ENCODE measurements around the gene GALNT5.

GALNT5 gene

DNA sequence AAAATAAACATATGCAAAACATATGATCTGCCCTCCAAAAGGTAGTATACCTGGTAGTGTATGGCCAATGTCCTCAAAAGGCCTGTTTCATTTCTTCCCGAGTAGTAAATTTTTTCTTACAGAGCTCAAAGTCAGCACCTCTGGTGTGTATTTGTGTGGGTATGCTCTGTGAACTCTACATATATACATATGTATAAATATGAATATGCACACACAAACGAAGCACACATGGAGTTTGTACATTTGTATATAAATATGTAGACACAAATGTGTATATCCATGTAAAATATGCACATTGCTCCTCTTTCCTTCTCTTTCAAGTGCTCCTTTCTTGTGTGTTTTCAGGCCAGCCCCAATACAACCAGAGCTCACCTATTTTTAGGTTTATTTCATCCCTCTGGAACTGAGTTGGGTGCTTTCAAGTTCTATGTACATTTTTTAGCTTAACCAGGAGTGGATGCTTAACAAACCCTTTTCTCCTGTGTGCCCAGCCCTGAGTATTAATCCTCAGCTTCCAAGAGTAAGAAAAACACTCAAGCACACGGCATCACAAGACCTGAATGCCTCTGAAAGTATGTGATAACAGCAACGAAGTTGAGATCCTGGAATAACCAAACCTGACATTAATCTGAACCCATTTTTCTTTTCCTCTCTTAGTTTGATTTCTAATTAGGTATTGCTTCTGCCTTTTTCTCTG lies 12.2 kb upstream of the GALNT5 start:
- peak overlapping the region; percentile 99 for H3K27ac ChIP-seq (ENCODE audit: low read length)
- TF ChIP-seq, protein P1, sequence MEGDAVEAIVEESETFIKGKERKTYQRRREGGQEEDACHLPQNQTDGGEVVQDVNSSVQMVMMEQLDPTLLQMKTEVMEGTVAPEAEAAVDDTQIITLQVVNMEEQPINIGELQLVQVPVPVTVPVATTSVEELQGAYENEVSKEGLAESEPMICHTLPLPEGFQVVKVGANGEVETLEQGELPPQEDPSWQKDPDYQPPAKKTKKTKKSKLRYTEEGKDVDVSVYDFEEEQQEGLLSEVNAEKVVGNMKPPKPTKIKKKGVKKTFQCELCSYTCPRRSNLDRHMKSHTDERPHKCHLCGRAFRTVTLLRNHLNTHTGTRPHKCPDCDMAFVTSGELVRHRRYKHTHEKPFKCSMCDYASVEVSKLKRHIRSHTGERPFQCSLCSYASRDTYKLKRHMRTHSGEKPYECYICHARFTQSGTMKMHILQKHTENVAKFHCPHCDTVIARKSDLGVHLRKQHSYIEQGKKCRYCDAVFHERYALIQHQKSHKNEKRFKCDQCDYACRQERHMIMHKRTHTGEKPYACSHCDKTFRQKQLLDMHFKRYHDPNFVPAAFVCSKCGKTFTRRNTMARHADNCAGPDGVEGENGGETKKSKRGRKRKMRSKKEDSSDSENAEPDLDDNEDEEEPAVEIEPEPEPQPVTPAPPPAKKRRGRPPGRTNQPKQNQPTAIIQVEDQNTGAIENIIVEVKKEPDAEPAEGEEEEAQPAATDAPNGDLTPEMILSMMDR (IDR thresholded peaks at IDR 0.05; ENCODE audit: low read depth, low read length): no peak
- TF ChIP-seq EZH2phosphoT487 (IDR thresholded peaks at IDR 0.05; ENCODE audit: low read depth): no peak
- H3K79me2 ChIP-seq (ENCODE audit: low read length): no peaks in the 10 kb centered on the region
- peaks cover 58% of the 10 kb centered on the region for H3K4me1 ChIP-seq (ENCODE audit: low read length)
- no peaks in the 10 kb centered on the region for H3K27me3 ChIP-seq (ENCODE audit: low read depth, low read length)
- no peaks in the 10 kb centered on the region for H4K20me1 ChIP-seq (ENCODE audit: insufficient read depth, low read length)
- H3K4me2 ChIP-seq (ENCODE audit: low read length): peak overlapping the region; percentile 85
- H3K9me3 ChIP-seq (ENCODE audit: insufficient read depth, low read length): no peaks in the 10 kb centered on the region
- H3K4me3 ChIP-seq (ENCODE audit: low read length): no peak overlapping the region
- H3K9ac ChIP-seq (ENCODE audit: low read length): peak overlapping the region; percentile 88; the same call in 1 of the 2 replicates
- peak overlapping the region; percentile 55 for H2AFZ ChIP-seq (ENCODE audit: low read depth, low read length)
- H3K36me3 ChIP-seq (replicated peaks; ENCODE audit: low read depth, low read length): peaks cover 3% of the 10 kb centered on the region

DNA sequence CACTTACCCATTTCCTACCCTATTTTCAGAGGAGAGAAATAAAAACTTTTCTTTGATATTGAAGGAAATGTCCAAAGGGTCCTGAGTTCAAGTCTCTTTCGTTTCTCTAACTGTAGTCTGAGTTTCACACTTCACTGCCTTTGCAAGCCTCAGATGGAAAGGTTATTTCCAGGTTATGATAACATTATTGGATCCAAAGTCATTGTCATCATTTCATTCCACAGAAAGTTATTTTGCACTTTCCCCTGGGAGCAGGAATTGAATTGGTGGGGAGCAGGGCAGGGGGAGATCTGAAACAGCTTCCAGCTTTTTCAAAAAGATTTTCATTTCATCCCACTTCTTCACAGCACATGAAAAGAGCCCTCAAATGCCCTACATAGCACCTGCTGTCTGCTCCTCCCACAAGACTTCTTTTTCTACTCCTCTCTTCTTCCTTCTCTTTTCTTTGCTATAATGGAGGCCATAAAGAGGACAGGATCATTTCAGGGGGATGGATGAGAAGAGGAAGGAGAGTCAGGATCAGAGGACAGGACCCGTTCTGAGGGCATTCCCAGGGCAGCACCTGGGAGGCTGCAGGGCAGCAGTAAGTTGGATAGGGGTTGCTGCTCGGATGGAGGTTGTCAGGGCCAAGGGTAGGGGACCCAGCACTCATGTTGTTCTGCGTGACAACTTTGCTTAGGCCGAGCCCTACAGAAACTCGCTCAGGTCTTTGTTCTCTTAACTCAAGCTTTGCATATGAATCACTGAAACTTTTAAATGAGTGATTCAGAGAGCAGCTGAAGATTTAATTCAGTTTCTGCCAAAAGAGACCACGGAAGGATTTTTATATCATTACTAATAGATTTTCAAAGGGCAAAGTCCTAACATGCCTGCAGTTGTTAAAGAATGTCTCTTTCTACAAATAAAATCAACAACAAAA lies 11.4 kb upstream of the GALNT5 start:
- peaks cover 3% of the 10 kb centered on the region for H3K36me3 ChIP-seq (replicated peaks; ENCODE audit: low read depth, low read length)
- peak overlapping the region; percentile 85 for H3K4me2 ChIP-seq (ENCODE audit: low read length)
- H3K79me2 ChIP-seq (ENCODE audit: low read length): no peaks in the 10 kb centered on the region
- TF ChIP-seq, protein P1 (IDR thresholded peaks at IDR 0.05; ENCODE audit: low read depth, low read length): no peak
- no peak for TF ChIP-seq EZH2phosphoT487 (IDR thresholded peaks at IDR 0.05; ENCODE audit: low read depth)
- H2AFZ ChIP-seq (ENCODE audit: low read depth, low read length): peak overlapping the region; percentile 10
- no peaks in the 10 kb centered on the region for H3K27me3 ChIP-seq (ENCODE audit: low read depth, low read length)
- H3K4me3 ChIP-seq (ENCODE audit: low read length): peak overlapping the region; percentile 54
- no peaks in the 10 kb centered on the region for H4K20me1 ChIP-seq (ENCODE audit: insufficient read depth, low read length)
- H3K27ac ChIP-seq (ENCODE audit: low read length): peak overlapping the region; percentile 99
- H3K4me1 ChIP-seq (ENCODE audit: low read length): peaks cover 58% of the 10 kb centered on the region
- H3K9ac ChIP-seq (ENCODE audit: low read length): peak overlapping the region; percentile 88
- H3K9me3 ChIP-seq (ENCODE audit: insufficient read depth, low read length): no peaks in the 10 kb centered on the region

DNA sequence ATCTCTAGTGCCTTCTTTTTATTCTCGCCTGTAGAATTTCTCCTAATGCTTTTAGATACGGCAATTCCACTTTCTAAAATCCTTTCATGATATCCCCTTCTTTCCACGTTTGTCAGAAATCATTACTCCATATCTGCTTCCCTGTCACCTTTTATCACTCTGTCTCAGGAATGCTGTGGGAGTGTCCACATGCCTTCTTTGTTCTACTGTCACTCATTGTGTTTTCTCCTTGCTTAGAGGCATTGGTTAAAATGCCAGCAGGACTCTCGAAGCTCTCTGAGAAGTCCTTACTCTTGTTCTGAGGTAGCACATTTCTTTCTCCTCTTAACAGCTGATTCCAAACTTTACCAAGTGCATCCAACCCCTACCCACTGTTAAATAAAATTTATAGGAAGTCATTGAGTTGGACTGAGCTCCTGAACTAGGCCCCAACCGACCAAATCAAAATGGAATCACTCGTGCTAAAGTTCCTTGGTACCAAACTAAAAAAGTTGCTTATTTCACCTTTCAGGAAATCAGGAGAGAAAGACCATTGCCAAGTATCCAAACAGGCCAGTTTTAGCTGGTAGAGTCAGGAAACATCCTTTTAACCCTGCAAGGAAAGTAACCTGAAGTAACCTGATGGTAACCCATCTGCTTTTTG lies 10.6 kb upstream of the GALNT5 start:
- H3K4me3 ChIP-seq (ENCODE audit: low read length): peak overlapping the region; percentile 54
- peaks cover 3% of the 10 kb centered on the region for H3K36me3 ChIP-seq (replicated peaks; ENCODE audit: low read depth, low read length)
- H2AFZ ChIP-seq (ENCODE audit: low read depth, low read length): peak overlapping the region; percentile 10
- H3K27me3 ChIP-seq (ENCODE audit: low read depth, low read length): no peaks in the 10 kb centered on the region
- no peak for TF ChIP-seq EZH2phosphoT487 (IDR thresholded peaks at IDR 0.05; ENCODE audit: low read depth)
- TF ChIP-seq, protein P1 (IDR thresholded peaks at IDR 0.05; ENCODE audit: low read depth, low read length): no peak
- H3K4me2 ChIP-seq (ENCODE audit: low read length): peak overlapping the region; percentile 85
- H3K9ac ChIP-seq (ENCODE audit: low read length): peak overlapping the region; percentile 88
- H4K20me1 ChIP-seq (ENCODE audit: insufficient read depth, low read length): no peaks in the 10 kb centered on the region
- H3K9me3 ChIP-seq (ENCODE audit: insufficient read depth, low read length): no peaks in the 10 kb centered on the region
- peaks cover 63% of the 10 kb centered on the region for H3K4me1 ChIP-seq (ENCODE audit: low read length)
- H3K27ac ChIP-seq (ENCODE audit: low read length): peak overlapping the region; percentile 99
- no peaks in the 10 kb centered on the region for H3K79me2 ChIP-seq (ENCODE audit: low read length)

Data from OCI-LY3 (cell line).